ENCODE data around the gene CA4.
"Not testable (repeated sequence)": the region's sequence is repeated elsewhere in the genome, so short reads cannot be mapped to it uniquely, and the experiment has no call there.

CA4 gene

DNA sequence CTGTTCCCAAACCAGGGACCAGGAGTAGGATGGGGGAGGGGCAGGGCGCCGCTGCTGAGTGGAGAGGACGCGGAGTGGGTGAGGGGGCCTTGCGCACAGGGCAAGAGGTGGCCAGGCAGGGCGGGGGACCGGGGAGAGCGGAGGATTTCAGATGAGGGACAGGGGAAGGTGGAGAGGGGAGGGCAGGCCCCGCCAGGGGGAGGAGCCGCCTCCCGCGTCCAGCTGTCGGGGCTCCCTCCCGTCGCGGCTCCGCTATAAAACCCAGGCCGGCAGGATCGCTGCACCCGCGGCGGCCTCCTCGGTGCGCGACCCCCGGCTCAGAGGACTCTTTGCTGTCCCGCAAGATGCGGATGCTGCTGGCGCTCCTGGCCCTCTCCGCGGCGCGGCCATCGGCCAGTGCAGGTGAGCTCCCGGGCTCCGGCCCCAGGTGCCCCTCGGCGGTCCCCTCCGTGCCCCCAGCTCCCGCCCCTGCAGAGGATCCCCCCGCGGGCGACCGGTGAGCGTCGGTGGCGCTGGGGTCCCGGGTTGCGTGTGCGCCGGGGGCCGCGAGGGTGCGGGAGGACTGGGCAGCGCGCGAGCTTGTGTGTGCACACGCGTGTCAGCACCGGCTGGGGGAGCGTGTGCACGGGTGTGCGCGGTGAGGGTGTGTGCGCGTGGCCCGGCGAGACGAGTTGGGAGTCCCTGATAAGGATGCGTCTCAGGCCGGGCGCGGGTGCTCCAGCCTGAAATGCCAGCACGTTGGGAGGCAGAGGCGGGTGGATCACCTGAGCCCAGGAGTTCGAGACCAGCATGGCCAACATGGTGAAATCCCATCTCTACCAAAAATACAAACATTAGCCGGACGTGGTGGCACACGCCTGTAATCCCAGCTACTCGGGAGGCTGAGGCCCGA is at the start of gene CA4:
Gene CA4, plus strand, starts transcription at position 283 of the 892 bp plus-strand sequence. Its CDS starts 62 bp downstream, at position 345.
- DNase-seq (ENCODE audit: low read depth) = no peak

DNA sequence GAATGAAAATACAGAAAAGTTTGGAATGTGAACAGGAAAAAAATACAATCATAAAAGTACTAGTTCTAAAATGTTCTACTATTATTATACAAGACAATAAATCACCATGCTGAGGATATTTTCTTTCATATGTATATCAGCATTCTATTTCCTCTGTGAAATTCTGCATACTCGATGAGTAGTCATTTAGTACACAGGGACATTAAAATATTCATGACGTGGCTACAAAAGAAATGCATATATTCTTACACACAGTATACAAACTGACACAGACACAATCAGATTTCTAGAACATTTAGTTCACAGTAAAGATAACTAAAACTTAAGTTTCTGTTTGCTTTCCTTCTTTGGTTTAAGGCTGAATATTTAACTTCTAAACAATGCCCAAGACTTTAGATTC is 49.2 kb upstream of the CA4 start:
- DNase-seq (ENCODE audit: low read depth) = not testable (repeated sequence)

GRCh38 chr17:60102015-60102631 is 47.6 kb upstream of the CA4 start:
- DNase-seq (ENCODE audit: low read depth) = not testable (repeated sequence)

DNA sequence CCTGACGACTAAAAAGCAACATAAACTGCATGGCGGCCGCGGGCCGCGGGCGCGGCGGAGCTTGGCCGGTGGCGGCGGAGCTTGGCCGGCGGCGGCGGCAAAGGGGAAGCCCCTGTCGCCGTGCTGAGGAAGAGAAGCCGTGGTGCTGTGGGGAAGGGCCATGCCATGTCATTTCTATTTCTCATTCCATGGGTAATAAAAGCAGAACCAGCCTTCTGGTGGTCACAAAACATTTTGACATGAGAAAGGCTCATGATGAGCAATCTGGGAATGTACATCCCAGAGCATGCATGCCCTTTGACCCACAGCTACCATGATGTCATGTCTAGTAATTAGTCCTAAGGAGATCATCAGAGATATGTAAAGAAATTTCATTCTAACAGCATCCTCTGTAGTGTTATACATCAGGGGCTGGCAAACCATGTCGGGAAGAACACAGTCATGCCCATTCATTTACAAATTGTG is 47.1 kb upstream of the CA4 start:
- DNase-seq (ENCODE audit: low read depth) = no peak

- DNase-seq (ENCODE audit: low read depth) = no peak
Measured at GRCh38 chr17:60103957-60104356, 45.8 kb upstream of the CA4 start.

DNA sequence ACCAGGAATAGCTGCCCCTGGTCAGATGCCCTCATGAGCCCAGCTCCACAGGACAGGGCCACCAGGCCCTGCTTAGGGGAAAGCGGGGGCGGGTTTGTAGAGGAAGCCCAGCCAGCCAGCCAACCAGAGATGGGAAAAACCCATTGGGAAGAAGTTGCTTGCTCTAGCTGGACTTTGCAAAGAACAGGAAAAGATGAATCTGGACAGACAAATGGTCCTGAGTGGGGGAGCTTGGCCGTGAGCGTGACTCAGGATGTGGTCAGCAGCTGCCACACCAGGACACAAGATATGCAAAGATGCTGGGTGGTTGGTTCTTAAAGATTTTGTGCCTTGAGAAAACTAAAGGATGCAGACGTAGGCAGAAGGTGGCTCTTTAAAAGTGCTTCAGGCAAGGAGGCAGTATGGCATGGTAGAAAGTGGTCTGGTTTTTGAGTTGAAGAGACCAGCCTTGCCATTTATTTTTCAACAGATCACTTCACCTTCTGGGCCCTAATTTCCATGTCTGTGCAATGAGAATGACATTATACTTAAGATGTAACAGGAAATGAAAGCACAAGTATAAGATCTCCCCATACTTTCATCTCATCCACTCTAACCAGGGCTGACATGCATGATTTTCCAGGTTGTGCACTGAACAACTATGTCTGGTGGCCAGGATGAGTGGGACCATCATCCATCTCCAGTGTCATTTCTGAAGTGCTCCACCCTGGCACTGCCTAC is 43.3 kb upstream of the CA4 start:
- DNase-seq (ENCODE audit: low read depth) = no peak

DNA sequence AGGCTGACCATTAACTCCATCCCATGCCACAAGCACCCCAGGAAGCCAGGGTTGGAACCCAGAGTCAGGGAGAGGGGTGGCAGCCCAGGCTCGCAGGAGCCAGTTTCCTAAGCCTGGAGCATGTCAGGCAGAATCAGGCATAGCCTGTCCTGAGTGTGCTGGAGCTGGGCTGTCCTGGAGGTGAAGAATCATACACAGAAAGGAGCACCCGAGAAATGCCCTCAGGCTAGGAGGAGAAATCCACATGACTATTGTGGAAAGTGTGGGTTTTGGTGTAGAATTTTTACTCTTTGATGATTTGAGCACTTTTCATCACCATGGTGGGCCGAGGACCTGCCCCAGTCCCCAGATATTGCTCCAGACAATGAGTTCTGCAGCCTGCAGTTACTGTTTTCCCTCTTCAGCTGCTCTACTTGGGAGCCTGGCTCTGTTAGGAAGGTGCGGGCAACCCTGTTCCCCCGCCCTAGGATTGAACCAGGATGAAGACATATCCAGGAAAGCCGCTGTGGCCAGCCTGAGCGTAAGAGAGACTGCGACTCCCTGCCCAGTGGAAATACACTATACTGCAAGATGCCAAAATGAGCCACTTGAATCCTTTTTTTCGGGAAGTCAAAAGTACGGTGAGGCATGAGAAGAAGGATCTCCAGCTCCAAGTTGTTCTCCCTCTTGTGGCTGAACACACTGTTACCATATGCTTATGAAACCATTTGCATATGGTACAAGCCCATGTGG is 42.1 kb upstream of the CA4 start:
- DNase-seq (ENCODE audit: low read depth) = no peak

DNA sequence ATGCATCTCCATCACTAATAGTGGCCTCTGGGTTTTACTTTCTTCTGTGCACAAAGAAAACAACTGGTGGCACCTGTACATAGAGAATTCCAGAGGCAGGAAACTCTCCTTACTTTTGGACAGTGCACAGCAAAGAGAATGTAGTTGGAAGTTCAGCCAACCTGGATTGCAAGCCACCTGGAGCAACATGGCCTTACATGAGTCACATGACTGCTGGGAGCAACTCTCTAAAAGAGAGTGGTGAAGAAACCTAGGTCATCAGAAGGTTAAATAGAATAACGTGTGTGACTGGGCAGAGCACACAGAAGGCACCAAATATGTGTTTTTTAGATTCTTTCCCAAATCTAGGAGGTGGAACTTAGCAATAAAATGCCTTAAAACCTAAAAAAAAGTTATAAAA is 41.5 kb upstream of the CA4 start:
- DNase-seq (ENCODE audit: low read depth) = not testable (repeated sequence)

DNA sequence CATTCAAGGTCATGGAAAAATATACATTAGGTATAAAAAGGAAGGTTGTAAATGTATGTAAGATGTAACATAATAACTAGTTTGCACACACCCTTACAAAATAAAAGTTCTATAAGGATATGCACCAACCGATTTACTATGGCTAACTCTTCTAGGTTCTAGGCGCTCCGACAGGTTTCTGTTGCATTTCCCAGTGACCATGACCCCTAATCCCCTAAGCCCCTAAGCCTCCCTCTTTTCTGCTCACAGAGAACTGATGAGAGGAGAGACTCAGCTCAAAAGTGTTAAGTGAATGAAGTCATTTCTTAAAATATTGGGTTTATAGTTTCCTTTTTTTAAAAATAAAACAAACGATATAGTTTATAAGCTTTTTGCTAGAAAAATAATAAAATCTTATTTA is 41.1 kb upstream of the CA4 start:
- DNase-seq (ENCODE audit: low read depth) = no peak

GRCh38 chr17:60109161-60109560 is 40.6 kb upstream of the CA4 start:
- no peak for DNase-seq (ENCODE audit: low read depth)

DNA sequence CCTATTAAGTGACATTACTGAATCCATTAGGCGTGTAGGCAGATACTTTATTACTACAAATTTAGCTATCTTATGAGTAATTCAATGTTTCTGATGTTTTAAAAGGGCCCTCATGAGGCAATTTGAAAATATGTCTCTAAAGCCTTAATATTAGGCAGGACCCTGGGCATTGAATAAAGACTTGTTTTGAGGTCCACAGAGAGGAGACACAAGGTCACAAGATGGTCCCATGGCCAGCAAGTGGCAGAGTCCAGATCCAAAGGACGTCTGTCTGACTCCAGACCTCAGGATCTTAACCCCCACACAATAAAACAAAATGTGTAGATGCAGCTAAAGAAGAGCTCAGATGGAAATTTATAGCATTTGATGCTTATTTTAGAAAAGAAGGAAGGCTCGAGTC is 39.2 kb upstream of the CA4 start:
- DNase-seq (ENCODE audit: low read depth) = no peak

DNA sequence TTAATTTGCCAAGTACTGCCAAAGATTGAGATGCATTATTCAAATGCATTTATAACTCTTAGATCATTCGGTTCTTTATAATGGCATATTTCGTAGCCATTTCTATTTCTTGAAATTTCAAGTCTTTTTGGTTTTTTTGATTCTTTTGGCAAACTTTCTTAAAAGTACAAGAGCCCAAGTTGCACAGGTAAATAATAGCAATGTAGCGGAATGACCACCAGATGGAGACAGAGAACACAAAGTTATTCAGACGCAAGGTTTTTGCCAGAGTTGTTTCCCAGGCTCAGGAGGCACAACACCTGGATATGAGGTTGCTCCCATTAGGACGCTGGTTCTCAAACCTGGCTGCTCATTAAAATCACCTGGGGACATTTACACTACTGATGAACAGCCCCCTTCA is 38.1 kb upstream of the CA4 start:
- DNase-seq (ENCODE audit: low read depth) = not testable (repeated sequence)

GRCh38 chr17:60115364-60115763 is 34.4 kb upstream of the CA4 start:
- not testable (repeated sequence) for DNase-seq (ENCODE audit: low read depth)

DNA sequence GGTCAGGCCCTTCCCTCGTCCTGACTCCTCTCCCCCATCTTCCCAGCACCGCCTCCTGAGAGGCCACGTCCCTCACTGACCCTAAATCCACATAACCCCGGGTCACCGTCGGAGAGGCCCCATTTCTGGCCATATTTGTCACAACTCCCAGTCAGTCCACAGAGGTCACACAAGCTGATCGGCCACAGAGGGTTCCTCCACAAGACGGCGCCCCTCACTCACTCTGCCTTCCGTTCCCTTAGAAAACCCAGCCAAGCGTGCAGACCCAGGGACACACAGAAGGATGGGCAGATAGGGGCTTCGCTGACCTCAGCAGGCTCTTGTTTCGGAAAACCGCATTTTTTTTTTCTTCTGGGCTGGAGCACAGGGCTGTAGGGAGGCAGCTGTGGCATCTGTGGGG is 33.6 kb upstream of the CA4 start:
- not testable (repeated sequence) for DNase-seq (ENCODE audit: low read depth)

- DNase-seq (ENCODE audit: low read depth) = not testable (repeated sequence)
Measured at GRCh38 chr17:60119162-60119561, 30.6 kb upstream of the CA4 start.

DNA sequence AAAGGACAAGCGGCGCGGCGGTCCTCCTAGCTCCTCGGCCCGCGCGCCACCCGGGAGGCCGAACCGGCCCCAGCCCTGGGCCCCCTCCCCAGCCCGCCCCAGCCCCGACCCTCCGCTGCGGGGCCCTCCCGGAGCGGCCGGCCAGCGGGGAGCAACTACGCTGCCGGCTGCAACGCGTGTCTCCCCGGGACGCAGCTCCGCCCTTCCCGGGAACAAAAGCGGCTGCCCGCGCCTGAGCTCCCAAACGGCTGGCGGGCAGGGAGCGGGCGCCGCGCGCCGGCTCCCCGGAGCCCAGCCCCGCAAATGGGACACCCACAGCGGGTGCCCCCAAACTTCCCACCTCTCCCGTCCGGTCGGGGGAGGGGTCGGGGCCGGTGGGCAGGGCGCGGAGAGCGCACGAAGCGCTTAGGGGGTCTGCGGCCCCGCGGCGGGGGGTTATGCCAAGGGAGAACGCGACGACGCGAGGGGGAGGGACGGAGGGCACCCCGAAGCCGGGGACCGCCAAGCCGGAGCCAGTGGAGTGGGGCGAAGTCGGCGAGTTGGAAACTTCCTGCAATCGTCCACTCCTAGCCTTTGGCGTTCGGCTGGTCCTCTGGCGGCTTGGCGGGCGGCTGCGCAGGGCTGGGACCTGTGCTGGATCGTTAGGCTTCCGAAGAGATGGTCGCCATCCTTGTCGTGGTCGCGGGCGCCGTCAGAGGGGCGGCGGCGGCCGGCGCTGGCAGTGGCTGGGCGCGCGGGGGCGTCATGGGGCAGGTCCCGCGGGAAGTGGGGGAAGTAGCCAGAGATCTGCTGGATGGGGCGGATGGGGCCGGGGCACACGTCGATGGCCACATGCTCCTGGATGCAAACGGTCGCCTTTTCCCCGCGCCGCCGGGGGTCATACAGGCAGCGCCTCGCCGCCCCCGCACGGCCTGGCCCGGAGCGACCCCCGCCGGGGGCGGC is 29.7 kb upstream of the CA4 start:
- DNase-seq (ENCODE audit: low read depth) = not testable (repeated sequence)

DNA sequence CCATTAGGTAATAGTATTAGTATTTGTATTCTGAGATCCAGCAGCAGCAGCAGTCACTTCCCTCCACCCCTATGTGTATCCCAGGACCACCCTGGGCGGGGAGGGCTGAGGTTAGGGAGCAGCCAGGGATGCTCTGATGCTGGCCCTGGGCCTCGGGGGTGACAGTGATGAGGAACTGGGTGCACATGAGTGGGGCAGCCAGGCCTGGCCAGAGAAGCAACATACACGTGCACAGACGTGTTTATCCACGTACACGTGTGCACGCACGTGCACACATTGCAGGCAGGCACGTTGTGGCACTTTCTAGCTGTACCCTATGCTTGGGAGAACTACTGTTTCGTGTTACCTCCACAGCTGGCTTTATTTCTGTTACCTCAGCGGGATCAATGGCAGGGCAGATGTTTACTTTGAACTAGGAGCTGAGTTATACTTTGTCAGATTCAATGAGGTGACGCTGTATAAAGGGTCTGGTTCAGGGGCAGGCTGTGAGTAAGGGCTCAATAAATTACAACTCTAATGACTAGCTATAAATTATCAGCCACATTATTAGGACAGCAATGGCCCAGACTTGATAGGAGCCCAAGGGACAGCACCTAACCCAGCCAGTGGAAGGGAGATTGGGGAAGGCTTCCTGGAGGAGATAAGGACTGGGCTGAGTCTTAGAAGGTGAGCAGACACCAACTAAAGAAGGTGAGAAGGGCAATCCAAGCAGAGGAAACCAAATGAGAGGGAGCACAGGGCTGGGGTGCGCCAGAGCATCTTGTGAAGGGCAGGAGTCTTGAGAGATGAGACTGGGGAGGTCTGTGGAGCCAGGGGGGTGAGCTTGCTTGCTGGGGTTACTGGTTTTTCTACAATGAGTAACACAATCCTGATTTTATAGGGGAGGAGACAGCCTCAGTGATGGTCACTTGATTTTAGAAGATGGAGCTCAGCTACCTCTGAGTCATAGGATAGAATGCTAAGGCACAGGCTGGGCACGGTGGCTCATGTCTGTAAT is 22.4 kb upstream of the CA4 start:
- DNase-seq (ENCODE audit: low read depth) = no peak

GRCh38 chr17:60128171-60128859 is 21.5 kb upstream of the CA4 start:
- no peak for DNase-seq (ENCODE audit: low read depth)

- no peak for DNase-seq (ENCODE audit: low read depth)
Measured at GRCh38 chr17:60129164-60129563, 20.6 kb upstream of the CA4 start.
